GM12891 (cell line): ENCODE data around the gene LARP6.

Source experiments
- DNase-seq: peaks from one replicate; pipeline ENCODE4 v3.0.0; 2011; ENCODE audit warnings: low spot score; ENCODE audit not compliant: insufficient read length
- FAIRE-seq: peaks from 2 replicates; lab custom pipeline; 2011; peaks lifted over from hg19 to GRCh38; lab: Jason Lieb, UNC
- PAX5 ChIP-seq: IDR thresholded peaks from 2 replicates; pipeline ENCODE4 v1.6.1; 2011; ENCODE audit warnings: low read length, moderate library complexity, mild to moderate bottlenecking; ENCODE audit not compliant: insufficient read depth, severe bottlenecking
- POLR2A ChIP-seq: IDR thresholded peaks from 2 replicates; pipeline ENCODE4 v1.6.1; 2011; ENCODE audit warnings: low read depth, low read length, control low read depth
- POLR2AphosphoS5 ChIP-seq: IDR thresholded peaks from 2 replicates; pipeline ENCODE4 v1.6.1; 2011; ENCODE audit warnings: low read depth, low read length, control low read depth
- POU2F2 ChIP-seq: IDR thresholded peaks from 2 replicates; pipeline ENCODE4 v1.6.1; 2011; ENCODE audit warnings: low read depth, mild to moderate bottlenecking, control low read depth, low read length, moderate library complexity
- SPI1 ChIP-seq: IDR thresholded peaks from 2 replicates; pipeline ENCODE4 v1.6.1; 2011; ENCODE audit warnings: low read depth, low read length, control low read depth
- TAF1 ChIP-seq: IDR thresholded peaks from 2 replicates; pipeline ENCODE4 v1.6.1; 2011; ENCODE audit warnings: low read depth, low read length, control low read depth

Gene LARP6

DNA sequence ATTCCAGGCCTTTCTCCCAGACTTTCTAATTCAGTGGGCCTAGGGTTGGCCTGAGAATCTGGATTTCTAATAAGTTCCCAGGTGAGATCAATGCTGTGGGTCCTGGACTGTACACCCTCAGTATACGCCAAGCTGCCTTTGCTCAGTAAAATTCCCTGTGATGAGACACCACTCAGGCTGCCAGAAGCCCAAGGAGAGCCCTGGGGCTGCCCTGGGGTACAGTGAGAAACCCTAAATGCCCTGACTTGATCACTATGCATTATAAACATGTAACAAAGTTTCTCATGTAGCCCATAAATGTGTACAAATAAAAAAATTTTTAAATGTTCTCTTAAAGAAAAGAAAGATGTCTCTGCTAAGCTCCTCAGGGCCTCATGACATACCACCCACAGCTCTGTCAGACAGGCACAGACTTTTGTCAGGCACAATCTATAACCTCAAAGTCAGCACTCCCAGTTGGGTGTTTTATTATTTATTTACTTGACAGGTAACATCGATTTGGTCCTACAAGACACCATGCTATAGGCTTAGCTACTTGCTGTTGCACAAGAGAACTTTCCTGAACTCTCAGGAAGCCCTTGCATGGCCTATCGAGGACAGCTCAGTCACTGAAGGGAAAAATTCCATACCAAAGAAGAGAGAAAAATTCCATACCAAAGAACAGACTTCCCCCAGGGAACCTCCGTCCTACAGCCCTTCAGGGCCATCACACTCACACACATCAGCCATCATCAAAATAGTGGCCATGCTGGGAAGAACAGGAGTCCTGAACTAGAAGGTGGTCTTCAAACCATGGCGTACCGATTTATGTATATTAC lies 22.7 kb downstream of the LARP6 start:
- TF ChIP-seq PAX5 (no peak), POU2F2 (no peak), SPI1 (no peak), POLR2AphosphoS5 (no peak), TAF1 (no peak), POLR2A (no peak)
- no peak for DNase-seq
- no peak for FAIRE-seq

DNA sequence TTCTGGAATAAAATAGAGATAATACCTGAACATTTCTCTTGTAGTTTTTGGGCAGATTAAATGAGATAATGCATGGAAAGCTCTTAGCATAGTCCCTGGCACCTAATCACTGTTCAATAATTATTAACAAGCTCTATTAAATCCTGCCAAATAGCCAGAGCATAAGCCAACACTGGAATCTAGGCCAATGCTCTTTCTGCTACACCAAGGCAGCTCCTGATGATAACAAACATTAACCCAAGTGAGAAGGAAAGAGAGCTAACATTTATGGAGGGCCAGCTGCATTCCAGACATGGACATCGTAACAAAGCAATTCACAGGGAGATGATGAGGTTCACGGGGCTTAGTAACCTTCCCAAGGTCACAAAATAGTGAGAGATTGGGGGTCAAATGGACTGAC lies 23.3 kb downstream of the LARP6 start:
- FAIRE-seq (no peak), DNase-seq (no peak)
- TF ChIP-seq TAF1 = no peak
- no peak for TF ChIP-seq POLR2A
- no peak for TF ChIP-seq SPI1
- no peak for TF ChIP-seq POLR2AphosphoS5
- no peak for TF ChIP-seq PAX5
- TF ChIP-seq POU2F2 = no peak

DNA sequence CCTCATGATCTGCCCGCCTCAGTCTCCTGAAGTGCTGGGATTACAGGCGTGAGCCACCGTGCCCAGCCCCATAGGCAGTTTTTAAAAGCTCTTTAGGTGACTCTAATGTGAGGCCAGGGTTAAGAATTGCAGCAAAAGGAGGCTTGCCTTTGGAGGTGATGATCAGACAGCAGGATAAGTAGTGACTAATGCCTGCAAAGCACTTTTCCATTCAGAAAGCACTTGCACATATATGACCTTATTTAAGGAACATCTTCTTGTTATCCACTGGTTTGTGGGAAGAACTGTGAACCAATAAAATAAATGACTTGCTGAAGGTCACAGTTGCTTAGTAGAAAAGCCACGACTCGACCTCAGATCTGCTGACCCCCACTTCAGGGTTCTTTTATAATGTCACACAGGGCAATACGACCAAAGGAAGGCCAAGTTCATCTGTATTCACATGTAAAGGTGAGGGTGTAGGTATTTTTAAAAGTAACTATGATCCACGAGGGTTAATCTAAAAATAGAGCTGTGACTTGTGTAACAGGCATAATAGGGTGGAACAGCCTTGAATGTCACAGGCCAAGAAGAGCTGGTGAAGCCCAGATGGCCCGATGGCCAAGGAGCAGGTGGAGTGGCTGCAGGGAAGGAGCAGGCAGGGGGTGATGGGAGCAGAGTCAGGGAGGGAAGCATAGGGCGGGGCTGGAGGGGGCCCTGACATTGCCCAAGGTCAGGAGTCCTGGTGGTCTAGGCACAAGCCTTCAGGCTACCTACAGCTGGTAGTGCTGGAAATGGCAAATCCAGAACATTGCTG lies 24.4 kb downstream of the LARP6 start:
- TF ChIP-seq POLR2AphosphoS5 = no peak
- TF ChIP-seq TAF1 = no peak
- FAIRE-seq (no peak), DNase-seq (no peak)

DNA sequence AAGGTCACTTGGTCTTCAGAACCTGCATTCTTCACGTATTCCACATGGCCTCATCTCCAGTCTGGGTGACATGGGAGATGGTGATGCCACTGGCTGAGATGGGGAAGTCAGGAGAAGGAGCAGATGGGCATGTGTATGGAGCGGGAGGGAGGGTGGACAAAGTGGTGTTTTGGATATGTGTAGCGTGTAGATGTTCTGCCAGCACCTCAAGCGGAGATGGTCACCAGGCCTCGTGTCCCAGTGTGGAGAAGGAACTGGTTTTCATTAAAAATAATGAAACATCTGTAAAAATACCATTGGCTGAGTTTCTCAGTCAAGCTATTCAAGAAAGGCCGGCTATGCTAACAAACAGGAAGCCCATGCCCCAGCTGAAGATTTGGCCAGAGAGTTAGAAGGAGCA lies 26.2 kb downstream of the LARP6 start:
- no peak for DNase-seq
- no peak for TF ChIP-seq SPI1
- TF ChIP-seq POU2F2 = no peak
- TF ChIP-seq PAX5 = no peak
- no peak for TF ChIP-seq POLR2AphosphoS5
- TF ChIP-seq TAF1 = no peak
- no peak for TF ChIP-seq POLR2A
- no peak for FAIRE-seq

DNA sequence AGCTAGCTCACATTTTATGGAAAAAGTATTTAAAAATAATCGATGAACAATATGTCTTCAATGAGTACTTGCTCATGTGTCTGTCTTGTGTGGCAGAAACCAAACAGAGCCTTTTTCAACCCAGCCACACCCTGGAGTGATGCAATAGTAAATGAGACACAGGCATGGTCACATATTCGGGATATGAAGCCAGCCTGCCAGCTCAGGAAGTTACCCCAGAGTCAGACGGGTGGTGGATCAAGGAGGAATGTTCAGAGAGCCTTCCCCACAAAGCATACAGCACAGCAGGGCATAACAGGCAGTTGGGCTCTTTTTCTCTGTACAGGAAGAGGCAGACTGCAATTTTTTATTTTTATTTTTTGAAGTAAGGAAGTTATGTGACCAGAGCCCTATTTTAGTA lies 27.3 kb downstream of the LARP6 start:
- no peak for FAIRE-seq
- TF ChIP-seq POLR2A (no peak), POLR2AphosphoS5 (no peak)
- no peak for DNase-seq

DNA sequence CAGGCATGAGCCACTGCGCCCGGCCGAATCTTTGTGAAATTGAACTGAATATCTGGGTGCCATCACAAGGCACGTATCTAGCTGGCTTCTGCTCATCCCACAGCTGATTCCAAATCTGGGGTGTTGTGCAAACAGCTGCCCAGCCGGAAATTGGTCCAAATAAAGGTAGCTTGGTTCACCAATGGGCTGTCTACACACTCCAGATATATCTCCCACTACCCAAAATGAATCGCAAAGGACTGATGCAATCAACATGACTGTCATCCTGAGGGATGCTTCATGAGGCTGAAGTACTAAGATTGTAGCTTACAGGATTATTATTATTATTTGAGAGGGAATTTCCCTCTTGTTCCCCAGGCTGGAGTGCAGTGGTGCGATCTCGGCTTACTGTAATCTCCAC lies 28.1 kb downstream of the LARP6 start:
- FAIRE-seq (no peak), DNase-seq (no peak)
- TF ChIP-seq PAX5 = no peak
- TF ChIP-seq POLR2A = no peak
- TF ChIP-seq POLR2AphosphoS5 = no peak
- TF ChIP-seq POU2F2 = no peak
- TF ChIP-seq SPI1 = no peak
- TF ChIP-seq TAF1 = no peak

DNA sequence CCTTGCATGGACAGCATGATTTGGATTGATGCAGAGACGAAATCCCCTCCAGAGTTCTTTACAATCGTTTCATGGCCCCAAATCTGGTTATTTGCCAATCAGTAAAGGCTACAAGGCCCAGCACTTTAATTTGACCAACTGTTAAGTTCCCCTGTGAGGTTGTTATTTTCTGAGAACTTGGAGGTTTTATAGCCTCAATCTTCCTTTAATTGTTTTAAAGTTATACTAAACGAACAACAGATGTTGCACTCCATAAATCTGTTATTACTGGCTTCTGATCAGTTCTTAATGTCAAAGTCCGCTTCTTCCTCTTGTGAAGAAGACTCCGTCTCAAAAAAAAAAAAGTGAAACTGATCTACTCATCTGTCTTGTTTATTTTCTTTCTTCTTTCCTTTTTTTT lies 30.8 kb downstream of the LARP6 start:
- TF ChIP-seq POLR2A (no peak), POLR2AphosphoS5 (no peak), SPI1 (no peak), POU2F2 (no peak)
- DNase-seq = no peak
- no peak for FAIRE-seq

DNA sequence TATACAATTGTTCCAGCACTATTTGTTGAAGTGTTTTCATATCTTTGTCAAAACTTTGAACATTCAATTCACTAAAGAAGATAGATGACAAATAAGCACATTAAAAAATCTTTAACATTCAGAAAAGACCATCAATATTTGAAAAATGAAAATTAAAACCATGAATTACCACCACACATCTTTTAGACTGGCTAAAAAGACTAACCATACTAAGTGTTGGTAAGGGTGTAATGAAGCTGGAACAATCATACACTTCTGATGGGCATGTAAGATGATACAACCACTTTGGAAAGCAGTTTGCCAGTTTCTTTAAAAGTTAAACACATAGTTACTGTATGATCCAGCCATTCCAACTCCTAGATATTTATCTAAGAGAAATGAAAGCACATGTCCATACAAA lies 33.7 kb downstream of the LARP6 start:
- DNase-seq = no peak
- no peak for TF ChIP-seq SPI1
- TF ChIP-seq PAX5 = no peak
- TF ChIP-seq POLR2A = no peak
- no peak for TF ChIP-seq POU2F2
- no peak for TF ChIP-seq POLR2AphosphoS5
- no peak for TF ChIP-seq TAF1
- no peak for FAIRE-seq

DNA sequence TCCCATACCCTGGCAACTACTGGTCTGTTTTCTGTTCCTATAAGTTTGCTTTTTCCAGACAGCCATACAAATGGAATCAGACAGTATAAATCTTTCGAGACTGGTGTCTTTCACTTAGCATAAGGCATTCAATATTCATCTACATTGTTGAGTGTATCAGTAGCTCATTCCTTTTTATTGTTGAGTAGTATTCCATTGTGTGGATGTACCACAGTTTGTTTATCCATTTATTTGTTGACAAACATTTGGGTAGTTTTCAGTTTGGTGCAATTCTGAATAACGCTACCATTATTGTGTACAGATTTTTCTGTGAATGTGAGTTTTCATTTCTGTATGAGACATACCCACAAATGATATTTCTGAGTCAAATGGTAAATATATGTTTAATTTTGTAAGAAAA lies 35.4 kb downstream of the LARP6 start:
- TF ChIP-seq TAF1 (no peak), SPI1 (no peak), POLR2AphosphoS5 (no peak), PAX5 (no peak), POU2F2 (no peak), POLR2A (no peak)
- FAIRE-seq = no peak
- no peak for DNase-seq

DNA sequence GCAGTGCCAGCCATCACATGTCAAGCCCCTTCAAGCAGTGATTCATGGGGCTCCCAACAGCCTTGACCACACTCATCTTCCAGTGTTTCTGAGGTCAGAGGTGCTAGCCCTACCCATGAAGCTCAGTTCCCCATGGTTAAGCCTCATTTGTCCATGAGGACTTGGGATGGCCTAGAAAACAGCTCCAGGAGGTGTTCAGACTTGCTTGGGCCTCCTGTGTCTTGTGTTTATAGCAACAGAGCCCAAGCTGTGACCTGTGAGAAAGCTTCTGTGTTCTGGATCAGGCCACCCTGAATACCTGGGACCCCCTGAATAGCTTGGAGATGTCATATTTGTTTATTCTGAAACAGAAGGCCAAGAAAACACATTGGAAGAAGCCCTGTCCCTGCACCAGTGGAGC lies 36.7 kb downstream of the LARP6 start:
- FAIRE-seq (no peak), DNase-seq (no peak)
- TF ChIP-seq POLR2AphosphoS5 = no peak
